GM10248 (cell line): Measurements from ENCODE around the gene CEP70.
"Not testable (repeated sequence)": the region's sequence is repeated elsewhere in the genome, so short reads cannot be mapped to it uniquely, and the experiment has no call there.

Experiments used
- CTCF ChIA-PET: fragments of 300-600 bp; sonication (Branson Sonifier 250); formaldehyde crosslinking; extraction: SDS; loops from one replicate; lab custom pipeline; 2021; ENCODE audit warnings: antibody characterized with exemption; lab: Yijun Ruan, JAX
- POLR2A ChIA-PET: fragments of 350-650 bp; sonication (Branson Sonifier 250); formaldehyde crosslinking; extraction: SDS; loops from one replicate; lab custom pipeline; 2020; ENCODE audit warnings: antibody characterized with exemption; lab: Yijun Ruan, JAX
- DNase-seq: peaks from one replicate; pipeline ENCODE4 v3.0.0; 2012; ENCODE audit errors: extremely low spot score
- TF ChIP-seq, protein P1 (sequence below): IDR thresholded peaks from 2 replicates; pipeline ENCODE4 v1.5.1; 2012; ENCODE audit warnings: mild to moderate bottlenecking, low read depth; ENCODE audit errors: extremely low read depth, missing control alignments, control extremely low read depth

The CEP70 gene

DNA sequence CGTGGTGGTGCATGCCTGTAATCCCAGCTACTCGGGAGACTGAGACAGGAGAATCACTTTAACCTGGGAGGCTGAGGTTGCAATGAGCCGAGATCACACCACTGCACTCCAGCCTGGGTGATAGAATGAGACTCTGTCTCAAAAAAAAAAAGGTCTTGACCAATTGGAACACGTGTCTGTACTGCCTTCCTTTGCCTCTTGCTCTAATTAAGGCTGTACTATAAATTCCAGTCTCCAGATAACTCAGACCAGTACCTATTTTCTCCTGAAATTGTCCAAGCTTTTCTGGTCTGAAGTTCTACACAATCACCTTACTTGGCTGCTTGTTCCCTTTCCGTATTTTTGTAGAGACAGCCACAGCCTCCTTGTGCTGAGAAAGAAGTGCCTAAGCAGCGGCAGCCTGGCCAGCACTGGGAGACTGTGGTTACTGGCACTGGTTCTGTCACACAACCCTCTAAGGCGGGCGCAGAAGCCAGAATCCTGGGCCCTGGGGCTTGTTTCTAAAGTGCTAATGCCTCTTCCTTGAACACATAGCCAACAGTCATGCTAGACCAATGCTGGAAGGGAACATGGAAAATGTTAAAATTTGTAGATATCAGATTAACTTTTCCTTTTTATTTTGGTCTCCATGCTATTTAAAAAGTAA, 6.2 kb upstream of the CEP70 start:
- CTCF ChIA-PET: interaction anchor here (15.2 kb wide), 1 partner anchor 317 kb away, joined by 503 read pairs; no protein-coding TSS in a partner anchor
- TF ChIP-seq, protein P1, sequence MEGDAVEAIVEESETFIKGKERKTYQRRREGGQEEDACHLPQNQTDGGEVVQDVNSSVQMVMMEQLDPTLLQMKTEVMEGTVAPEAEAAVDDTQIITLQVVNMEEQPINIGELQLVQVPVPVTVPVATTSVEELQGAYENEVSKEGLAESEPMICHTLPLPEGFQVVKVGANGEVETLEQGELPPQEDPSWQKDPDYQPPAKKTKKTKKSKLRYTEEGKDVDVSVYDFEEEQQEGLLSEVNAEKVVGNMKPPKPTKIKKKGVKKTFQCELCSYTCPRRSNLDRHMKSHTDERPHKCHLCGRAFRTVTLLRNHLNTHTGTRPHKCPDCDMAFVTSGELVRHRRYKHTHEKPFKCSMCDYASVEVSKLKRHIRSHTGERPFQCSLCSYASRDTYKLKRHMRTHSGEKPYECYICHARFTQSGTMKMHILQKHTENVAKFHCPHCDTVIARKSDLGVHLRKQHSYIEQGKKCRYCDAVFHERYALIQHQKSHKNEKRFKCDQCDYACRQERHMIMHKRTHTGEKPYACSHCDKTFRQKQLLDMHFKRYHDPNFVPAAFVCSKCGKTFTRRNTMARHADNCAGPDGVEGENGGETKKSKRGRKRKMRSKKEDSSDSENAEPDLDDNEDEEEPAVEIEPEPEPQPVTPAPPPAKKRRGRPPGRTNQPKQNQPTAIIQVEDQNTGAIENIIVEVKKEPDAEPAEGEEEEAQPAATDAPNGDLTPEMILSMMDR: no peak
- POLR2A ChIA-PET: no interaction called here
- no peak for DNase-seq

DNA sequence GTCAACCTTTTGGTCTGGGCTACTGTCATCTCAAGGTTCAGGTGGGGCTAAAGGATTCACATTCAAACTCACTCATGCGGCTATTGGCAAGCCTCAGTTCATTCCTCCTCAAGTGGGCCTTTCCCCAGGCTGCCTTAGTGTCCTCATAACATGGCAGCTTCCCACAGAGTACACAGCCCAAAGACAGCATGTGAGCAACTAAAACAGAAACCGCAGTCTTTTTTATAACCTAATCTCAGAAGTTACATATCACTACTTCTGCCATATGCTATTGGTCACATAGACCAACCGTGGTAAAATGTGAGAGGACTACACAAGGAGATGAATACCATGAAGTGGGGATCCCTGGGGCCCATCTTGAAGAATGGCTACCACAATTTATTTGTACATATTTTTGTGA, 4.5 kb upstream of the CEP70 start:
- TF ChIP-seq, protein P1: no peak
- ChIA-PET POLR2A (no interaction called here), CTCF (interaction anchor here (1.7 to 15.2 kb wide), 2 partner anchors 319 to 337 kb away, joined by 4 to 503 read pairs; no protein-coding TSS in a partner anchor)
- DNase-seq: no peak

- DNase-seq, POLR2A ChIA-PET: not testable (repeated sequence)
- CTCF ChIA-PET: interaction anchor here (0.8 to 15.2 kb wide), 5 partner anchors 10 to 339 kb away, joined by 3 to 503 read pairs (median 3); no protein-coding TSS in a partner anchor
Observed at GRCh38 chr3:138597186-138597976, 3.3 kb upstream of the CEP70 start.

DNA sequence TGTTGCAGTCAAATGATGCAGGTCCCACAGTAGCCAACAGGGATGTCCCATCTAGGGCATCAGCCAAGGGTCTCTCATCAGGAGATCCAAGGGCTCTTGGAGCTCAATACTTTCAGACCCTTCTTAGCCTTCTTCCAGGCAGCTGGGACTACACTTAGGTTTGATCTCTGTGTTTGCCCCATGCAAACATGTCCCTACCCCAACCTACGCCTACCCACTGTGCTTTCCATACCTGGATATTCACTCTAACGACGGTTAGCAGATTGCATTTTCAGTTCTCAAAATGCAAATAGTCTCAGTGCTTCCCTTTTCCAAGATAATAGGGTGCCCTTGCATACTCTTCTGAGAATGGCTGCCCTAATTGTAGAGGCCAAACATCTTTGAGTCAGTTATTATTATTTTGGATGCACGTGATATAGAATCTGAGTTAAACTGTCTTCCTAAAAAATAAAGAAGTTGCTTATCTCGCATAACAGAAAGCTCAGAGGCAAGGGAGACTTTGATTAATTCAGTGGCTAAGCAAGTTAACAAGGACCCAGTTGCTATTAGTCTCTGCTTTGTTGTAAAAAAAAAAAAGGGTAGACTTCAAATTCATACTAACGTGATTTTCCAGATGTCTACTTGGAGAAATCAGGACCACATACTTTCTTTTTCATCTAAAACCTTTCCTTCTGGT, 1.0 kb upstream of the CEP70 start:
- TF ChIP-seq, protein P1: no peak
- no peak for DNase-seq
- POLR2A ChIA-PET: interaction anchor here (0.6 kb wide), 1 partner anchor 320 kb away, joined by 4 read pairs; no protein-coding TSS in a partner anchor
- CTCF ChIA-PET: interaction anchor here (0.6 to 15.2 kb wide), 41 partner anchors 8 to 575 kb away, joined by 3 to 503 read pairs (median 5); partner anchors contain the start of gene FAIM

- POLR2A ChIA-PET: interaction anchor here (0.7 to 1.1 kb wide), 2 partner anchors 14 to 322 kb away, joined by 3 read pairs; no protein-coding TSS in a partner anchor
- no peak for DNase-seq
- TF ChIP-seq, protein P1: no peak
Observed at GRCh38 chr3:138593488-138594149, 441 bp downstream of the CEP70 start.

GRCh38 chr3:138591392-138591791, 2.7 kb downstream of the CEP70 start:
- TF ChIP-seq, protein P1: no peak
- ChIA-PET CTCF (interaction anchor here (1.0 to 15.2 kb wide), 3 partner anchors 12 to 345 kb away, joined by 5 to 503 read pairs (median 7); no protein-coding TSS in a partner anchor), POLR2A (no interaction called here)
- no peak for DNase-seq

More at GRCh38 chr3:138593488-138594149, 441 bp downstream of the CEP70 start:
- CTCF ChIA-PET: interaction anchor here (1.0 to 15.2 kb wide), 29 partner anchors 9 to 530 kb away, joined by 3 to 503 read pairs (median 6); partner anchors contain the start of gene FAIM
